ENCODE results near the gene ZNF445. TPM values are rescaled to one million over a fixed set of nuclear protein-coding genes. Genes with fewer than 3 reads are reported as not detected.

ZNF445 gene
- 1 to 10 TPM; 4.9 to 7.8 TPM for total RNA-seq

GRCh38 chr3:44477312-44478030, at the start of gene ZNF445:
TSS of gene ZNF445 (minus strand) at chr3:44477670. CDS start at chr3:44455549, 22,121 bp downstream.
- 0% methylated on average over 15 to 62 of the region's 69 CpGs for WGBS, 2 donors
- intact Hi-C loops (cut with DNase I), result no loop called here
- Histone ChIP-seq H3K4me1 (peaks cover 16% of the 10 kb centered on the region), H3K27ac (peak within 1 kb of the TSS; percentile 66 to 80 (median 71)), H3K9me3 (no peaks in the 10 kb centered on the region), H3K4me3 (peak within 1 kb of the TSS; percentile 39 to 40), H3K36me3 (replicated peaks in 1 of 2; ENCODE audit: insufficient read depth in 1 of 2, low read depth in 2 of 2) (no peaks in the 10 kb centered on the region), H3K27me3 (no peaks in the 10 kb centered on the region)
- TF ChIP-seq POLR2A (IDR thresholded peaks at IDR 0.05), result peak; percentile 10 to 36 (median 31)
- TF ChIP-seq, protein P1, sequence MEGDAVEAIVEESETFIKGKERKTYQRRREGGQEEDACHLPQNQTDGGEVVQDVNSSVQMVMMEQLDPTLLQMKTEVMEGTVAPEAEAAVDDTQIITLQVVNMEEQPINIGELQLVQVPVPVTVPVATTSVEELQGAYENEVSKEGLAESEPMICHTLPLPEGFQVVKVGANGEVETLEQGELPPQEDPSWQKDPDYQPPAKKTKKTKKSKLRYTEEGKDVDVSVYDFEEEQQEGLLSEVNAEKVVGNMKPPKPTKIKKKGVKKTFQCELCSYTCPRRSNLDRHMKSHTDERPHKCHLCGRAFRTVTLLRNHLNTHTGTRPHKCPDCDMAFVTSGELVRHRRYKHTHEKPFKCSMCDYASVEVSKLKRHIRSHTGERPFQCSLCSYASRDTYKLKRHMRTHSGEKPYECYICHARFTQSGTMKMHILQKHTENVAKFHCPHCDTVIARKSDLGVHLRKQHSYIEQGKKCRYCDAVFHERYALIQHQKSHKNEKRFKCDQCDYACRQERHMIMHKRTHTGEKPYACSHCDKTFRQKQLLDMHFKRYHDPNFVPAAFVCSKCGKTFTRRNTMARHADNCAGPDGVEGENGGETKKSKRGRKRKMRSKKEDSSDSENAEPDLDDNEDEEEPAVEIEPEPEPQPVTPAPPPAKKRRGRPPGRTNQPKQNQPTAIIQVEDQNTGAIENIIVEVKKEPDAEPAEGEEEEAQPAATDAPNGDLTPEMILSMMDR (IDR thresholded peaks at IDR 0.05), result no peak
- DNase-seq (peak; percentile 75 to 82 (median 80)), ATAC-seq (peak; percentile 94)

DNA sequence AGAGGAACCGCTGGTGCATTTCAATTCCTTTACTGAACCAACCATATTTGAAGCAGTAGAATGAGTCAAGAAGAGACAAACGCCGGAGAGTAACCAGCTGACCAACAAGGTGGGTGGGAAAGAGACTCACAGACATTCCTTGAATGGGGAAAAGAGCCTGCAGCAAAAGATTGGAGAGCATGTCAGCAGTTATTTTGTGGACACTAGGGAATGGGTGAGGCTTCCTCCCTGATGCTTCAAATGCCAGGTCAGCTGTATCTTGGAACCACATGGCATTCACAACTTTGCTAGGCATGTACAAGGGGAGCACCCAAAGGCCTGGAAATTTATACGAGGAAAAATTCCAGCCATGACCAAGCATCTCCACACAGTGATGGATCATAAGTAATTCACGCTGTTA, 47.6 kb upstream of the ZNF445 start:
- H3K27ac ChIP-seq, result no peak overlapping the region
- intact Hi-C loops (cut with DNase I), result no loop called here
- H3K36me3 ChIP-seq (replicated peaks in 1 of 2; ENCODE audit: insufficient read depth in 1 of 2, low read depth in 2 of 2), result no peaks in the 10 kb centered on the region
- H3K4me3 ChIP-seq, result no peak overlapping the region
- 70 to 74% methylated on average over 5 of the region's 5 CpGs for WGBS, 2 donors
- no peak for DNase-seq
- H3K27me3 ChIP-seq, result peaks cover 0 to 4% of the 10 kb centered on the region in 2 donors
- H3K9me3 ChIP-seq, result no peaks in the 10 kb centered on the region
- no peak for ATAC-seq
- no peaks in the 10 kb centered on the region for H3K4me1 ChIP-seq
- TF ChIP-seq, protein P1 (IDR thresholded peaks at IDR 0.05), result no peak
- TF ChIP-seq POLR2A (IDR thresholded peaks at IDR 0.05), result no peak

DNA sequence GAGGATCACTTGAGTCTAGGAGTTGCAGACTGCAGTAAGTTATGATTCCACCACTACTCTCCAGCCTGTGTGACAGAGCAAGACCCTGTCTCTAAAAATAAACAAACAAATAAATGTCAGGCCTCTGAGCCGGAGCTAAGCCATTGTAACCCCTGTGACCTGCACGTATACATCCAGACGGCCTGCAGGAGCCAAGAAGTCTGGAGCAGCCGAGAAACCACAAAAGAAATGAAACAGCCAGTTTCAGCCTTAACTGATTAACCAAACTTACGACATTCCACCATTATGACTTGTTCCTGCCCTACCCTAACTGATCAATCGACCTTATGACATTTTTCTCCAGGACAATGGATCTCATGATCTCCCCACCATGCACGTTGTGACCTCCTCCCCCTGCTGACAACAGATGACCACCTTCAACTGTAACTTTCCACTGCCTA, 45.0 kb upstream of the ZNF445 start:
- no peaks in the 10 kb centered on the region for H3K9me3 ChIP-seq
- no peak overlapping the region for H3K27ac ChIP-seq
- no peak for DNase-seq
- H3K4me1 ChIP-seq, result no peaks in the 10 kb centered on the region
- peaks cover 0 to 4% of the 10 kb centered on the region in 2 donors for H3K27me3 ChIP-seq
- no peak overlapping the region for H3K4me3 ChIP-seq
- no peak for TF ChIP-seq POLR2A (IDR thresholded peaks at IDR 0.05)
- TF ChIP-seq, protein P1 (IDR thresholded peaks at IDR 0.05), result no peak
- intact Hi-C loops (cut with DNase I), result no loop called here
- WGBS, 2 donors, result 23 to 28% methylated on average over 7 of the region's 7 CpGs
- no peaks in the 10 kb centered on the region for H3K36me3 ChIP-seq (replicated peaks in 1 of 2; ENCODE audit: insufficient read depth in 1 of 2, low read depth in 2 of 2)
- ATAC-seq, result no peak

DNA sequence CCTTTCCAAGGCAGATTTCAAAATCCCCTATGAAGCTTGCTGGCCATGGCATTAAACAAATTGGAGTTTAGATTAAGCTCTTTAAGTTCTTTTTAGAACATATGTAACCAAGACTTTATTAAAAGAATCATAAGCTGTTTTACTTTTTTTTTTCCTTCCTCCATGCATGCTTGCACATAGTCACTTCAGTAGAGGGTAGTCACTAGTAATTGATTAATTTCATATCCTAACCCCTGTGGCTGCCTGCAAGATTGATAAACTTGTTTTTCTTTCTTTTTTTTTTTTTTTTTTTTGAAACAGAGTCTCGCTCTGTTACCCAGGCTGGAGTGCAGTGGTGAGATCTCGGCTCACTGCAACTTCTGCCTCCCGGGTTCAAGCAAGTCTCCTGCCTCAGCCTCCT, 44.3 kb upstream of the ZNF445 start:
- no peak for DNase-seq
- ATAC-seq, result no peak
- no peaks in the 10 kb centered on the region for H3K36me3 ChIP-seq (replicated peaks in 1 of 2; ENCODE audit: insufficient read depth in 1 of 2, low read depth in 2 of 2)
- no peak overlapping the region for H3K4me3 ChIP-seq
- H3K9me3 ChIP-seq, result no peaks in the 10 kb centered on the region
- peaks cover 0 to 4% of the 10 kb centered on the region in 2 donors for H3K27me3 ChIP-seq
- H3K4me1 ChIP-seq, result no peaks in the 10 kb centered on the region
- TF ChIP-seq, protein P1 (IDR thresholded peaks at IDR 0.05), result no peak
- no peak for TF ChIP-seq POLR2A (IDR thresholded peaks at IDR 0.05)
- intact Hi-C loops (cut with DNase I), result no loop called here
- WGBS, 2 donors, result 79 to 88% methylated on average over 2 to 3 of the region's 3 CpGs
- no peak overlapping the region for H3K27ac ChIP-seq

GRCh38 chr3:44518782-44519156, 41.3 kb upstream of the ZNF445 start:
- no peak overlapping the region for H3K4me3 ChIP-seq
- no peaks in the 10 kb centered on the region for H3K36me3 ChIP-seq (replicated peaks in 1 of 2; ENCODE audit: insufficient read depth in 1 of 2, low read depth in 2 of 2)
- H3K27ac ChIP-seq, result no peak overlapping the region
- no peak for ATAC-seq
- WGBS, 2 donors, result 40 to 52% methylated on average over 2 of the region's 2 CpGs
- no peak for DNase-seq
- no peaks in the 10 kb centered on the region for H3K27me3 ChIP-seq
- intact Hi-C loops (cut with DNase I), result no loop called here
- no peaks in the 10 kb centered on the region for H3K9me3 ChIP-seq
- H3K4me1 ChIP-seq, result no peaks in the 10 kb centered on the region
- TF ChIP-seq, protein P1 (IDR thresholded peaks at IDR 0.05), result no peak
- TF ChIP-seq POLR2A (IDR thresholded peaks at IDR 0.05), result no peak

All from body of pancreas (tissue), 4 donors.